Measurements from ENCODE around the gene ANKMY1. TPM values are rescaled to one million over a fixed set of nuclear protein-coding genes. Genes with fewer than 3 reads are reported as not detected.

Gene ANKMY1
- total and polyA plus RNA-seq, 2 experiments from 2014 or later, result 2.3 to 8.9 TPM

GRCh38 chr2:240594511-240595380 is 37.0 kb upstream of the ANKMY1 start (continued):
- TF ChIP-seq, protein P1, sequence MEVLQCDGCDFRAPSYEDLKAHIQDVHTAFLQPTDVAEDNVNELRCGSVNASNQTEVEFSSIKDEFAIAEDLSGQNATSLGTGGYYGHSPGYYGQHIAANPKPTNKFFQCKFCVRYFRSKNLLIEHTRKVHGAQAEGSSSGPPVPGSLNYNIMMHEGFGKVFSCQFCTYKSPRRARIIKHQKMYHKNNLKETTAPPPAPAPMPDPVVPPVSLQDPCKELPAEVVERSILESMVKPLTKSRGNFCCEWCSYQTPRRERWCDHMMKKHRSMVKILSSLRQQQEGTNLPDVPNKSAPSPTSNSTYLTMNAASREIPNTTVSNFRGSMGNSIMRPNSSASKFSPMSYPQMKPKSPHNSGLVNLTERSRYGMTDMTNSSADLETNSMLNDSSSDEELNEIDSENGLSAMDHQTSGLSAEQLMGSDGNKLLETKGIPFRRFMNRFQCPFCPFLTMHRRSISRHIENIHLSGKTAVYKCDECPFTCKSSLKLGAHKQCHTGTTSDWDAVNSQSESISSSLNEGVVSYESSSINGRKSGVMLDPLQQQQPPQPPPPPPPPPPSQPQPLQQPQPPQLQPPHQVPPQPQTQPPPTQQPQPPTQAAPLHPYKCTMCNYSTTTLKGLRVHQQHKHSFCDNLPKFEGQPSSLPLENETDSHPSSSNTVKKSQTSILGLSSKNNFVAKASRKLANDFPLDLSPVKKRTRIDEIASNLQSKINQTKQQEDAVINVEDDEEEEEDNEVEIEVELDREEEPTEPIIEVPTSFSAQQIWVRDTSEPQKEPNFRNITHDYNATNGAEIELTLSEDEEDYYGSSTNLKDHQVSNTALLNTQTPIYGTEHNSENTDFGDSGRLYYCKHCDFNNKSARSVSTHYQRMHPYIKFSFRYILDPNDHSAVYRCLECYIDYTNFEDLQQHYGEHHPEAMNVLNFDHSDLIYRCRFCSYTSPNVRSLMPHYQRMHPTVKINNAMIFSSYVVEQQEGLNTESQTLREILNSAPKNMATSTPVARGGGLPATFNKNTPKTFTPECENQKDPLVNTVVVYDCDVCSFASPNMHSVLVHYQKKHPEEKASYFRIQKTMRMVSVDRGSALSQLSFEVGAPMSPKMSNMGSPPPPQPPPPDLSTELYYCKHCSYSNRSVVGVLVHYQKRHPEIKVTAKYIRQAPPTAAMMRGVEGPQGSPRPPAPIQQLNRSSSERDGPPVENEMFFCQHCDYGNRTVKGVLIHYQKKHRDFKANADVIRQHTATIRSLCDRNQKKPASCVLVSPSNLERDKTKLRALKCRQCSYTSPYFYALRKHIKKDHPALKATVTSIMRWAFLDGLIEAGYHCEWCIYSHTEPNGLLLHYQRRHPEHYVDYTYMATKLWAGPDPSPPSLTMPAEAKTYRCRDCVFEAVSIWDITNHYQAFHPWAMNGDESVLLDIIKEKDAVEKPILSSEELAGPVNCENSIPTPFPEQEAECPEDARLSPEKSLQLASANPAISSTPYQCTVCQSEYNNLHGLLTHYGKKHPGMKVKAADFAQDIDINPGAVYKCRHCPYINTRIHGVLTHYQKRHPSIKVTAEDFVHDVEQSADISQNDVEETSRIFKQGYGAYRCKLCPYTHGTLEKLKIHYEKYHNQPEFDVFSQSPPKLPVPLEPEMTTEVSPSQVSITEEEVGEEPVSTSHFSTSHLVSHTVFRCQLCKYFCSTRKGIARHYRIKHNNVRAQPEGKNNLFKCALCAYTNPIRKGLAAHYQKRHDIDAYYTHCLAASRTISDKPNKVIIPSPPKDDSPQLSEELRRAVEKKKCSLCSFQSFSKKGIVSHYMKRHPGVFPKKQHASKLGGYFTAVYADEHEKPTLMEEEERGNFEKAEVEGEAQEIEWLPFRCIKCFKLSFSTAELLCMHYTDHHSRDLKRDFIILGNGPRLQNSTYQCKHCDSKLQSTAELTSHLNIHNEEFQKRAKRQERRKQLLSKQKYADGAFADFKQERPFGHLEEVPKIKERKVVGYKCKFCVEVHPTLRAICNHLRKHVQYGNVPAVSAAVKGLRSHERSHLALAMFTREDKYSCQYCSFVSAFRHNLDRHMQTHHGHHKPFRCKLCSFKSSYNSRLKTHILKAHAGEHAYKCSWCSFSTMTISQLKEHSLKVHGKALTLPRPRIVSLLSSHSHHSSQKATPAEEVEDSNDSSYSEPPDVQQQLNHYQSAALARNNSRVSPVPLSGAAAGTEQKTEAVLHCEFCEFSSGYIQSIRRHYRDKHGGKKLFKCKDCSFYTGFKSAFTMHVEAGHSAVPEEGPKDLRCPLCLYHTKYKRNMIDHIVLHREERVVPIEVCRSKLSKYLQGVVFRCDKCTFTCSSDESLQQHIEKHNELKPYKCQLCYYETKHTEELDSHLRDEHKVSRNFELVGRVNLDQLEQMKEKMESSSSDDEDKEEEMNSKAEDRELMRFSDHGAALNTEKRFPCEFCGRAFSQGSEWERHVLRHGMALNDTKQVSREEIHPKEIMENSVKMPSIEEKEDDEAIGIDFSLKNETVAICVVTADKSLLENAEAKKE (CRISPR knock-in tag; IDR thresholded peaks at IDR 0.05), result no peak
- TF ChIP-seq STAT1 (IDR thresholded peaks at IDR 0.05; ENCODE audit: unreplicated experiment) (no peak), CREB1 (CRISPR knock-in tag; IDR thresholded peaks at IDR 0.05; ENCODE audit: low read depth) (no peak), ZNF114 (CRISPR knock-in tag; IDR thresholded peaks at IDR 0.05) (no peak), POLR2AphosphoS5 (IDR thresholded peaks at IDR 0.05; ENCODE audit: low read depth) (no peak), NANOG (IDR thresholded peaks at IDR 0.05; ENCODE audit: borderline replicate concordance) (no peak), JUNB (IDR thresholded peaks at IDR 0.05; ENCODE audit: unreplicated experiment) (no peak), EZH2phosphoT487 (IDR thresholded peaks at IDR 0.05; ENCODE audit: unreplicated experiment) (no peak), REST (IDR thresholded peaks at IDR 0.05; ENCODE audit: unreplicated experiment) (no peak)
- TF ChIP-seq, protein P2, sequence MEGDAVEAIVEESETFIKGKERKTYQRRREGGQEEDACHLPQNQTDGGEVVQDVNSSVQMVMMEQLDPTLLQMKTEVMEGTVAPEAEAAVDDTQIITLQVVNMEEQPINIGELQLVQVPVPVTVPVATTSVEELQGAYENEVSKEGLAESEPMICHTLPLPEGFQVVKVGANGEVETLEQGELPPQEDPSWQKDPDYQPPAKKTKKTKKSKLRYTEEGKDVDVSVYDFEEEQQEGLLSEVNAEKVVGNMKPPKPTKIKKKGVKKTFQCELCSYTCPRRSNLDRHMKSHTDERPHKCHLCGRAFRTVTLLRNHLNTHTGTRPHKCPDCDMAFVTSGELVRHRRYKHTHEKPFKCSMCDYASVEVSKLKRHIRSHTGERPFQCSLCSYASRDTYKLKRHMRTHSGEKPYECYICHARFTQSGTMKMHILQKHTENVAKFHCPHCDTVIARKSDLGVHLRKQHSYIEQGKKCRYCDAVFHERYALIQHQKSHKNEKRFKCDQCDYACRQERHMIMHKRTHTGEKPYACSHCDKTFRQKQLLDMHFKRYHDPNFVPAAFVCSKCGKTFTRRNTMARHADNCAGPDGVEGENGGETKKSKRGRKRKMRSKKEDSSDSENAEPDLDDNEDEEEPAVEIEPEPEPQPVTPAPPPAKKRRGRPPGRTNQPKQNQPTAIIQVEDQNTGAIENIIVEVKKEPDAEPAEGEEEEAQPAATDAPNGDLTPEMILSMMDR (conservative IDR thresholded peaks at IDR 0.05; ENCODE audit: low read depth in 2 of 2), result no peak
- TF ChIP-seq, protein P3, sequence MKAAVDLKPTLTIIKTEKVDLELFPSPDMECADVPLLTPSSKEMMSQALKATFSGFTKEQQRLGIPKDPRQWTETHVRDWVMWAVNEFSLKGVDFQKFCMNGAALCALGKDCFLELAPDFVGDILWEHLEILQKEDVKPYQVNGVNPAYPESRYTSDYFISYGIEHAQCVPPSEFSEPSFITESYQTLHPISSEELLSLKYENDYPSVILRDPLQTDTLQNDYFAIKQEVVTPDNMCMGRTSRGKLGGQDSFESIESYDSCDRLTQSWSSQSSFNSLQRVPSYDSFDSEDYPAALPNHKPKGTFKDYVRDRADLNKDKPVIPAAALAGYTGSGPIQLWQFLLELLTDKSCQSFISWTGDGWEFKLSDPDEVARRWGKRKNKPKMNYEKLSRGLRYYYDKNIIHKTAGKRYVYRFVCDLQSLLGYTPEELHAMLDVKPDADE (IDR thresholded peaks at IDR 0.05), result no peak
